ENCODE results near the gene ETNK2. TPM values are rescaled to one million over a fixed set of nuclear protein-coding genes. Genes with fewer than 3 reads are reported as not detected.

ETNK2 gene
- total and polyA plus RNA-seq, 2 experiments from 2014 or later, result 4.2 to 5.0 TPM

DNA sequence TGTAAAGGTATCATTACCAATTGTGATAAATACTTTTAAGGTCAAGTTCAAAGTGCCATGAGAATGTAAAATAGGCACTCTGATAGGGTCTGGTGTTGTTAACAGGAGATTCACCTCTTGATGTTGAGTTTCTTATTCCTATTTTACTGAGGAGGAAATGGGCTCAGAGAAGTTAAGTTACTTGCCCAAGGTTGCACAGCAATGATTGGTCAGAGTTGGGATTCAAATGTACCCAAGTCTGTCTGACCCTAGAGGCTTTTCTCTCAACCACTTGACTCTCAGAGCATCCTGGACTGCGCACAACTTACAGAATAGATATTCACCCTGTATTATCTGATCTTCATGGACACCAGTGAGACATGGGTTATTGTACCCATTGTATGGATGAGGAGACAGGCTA lies 45.0 kb downstream of the ETNK2 start:
- no peak overlapping the region for H2AFZ ChIP-seq
- peaks cover 61% of the 10 kb centered on the region for H3K79me2 ChIP-seq (ENCODE audit: insufficient read depth)
- no peak overlapping the region for H3K9ac ChIP-seq
- 91 to 100% methylated on average over 1 of the region's 1 CpG for WGBS, 2 experiments (ENCODE audit: low coverage in 1 of 2, low lambda C conversion rate in 2 of 2, missing lambda C conversion rate in 2 of 2)
- no peaks in the 10 kb centered on the region for H3K9me2 ChIP-seq (ENCODE audit: insufficient read depth)
- H3F3A ChIP-seq (ENCODE audit: insufficient read depth), result peaks cover 7% of the 10 kb centered on the region; the same call in 1 of the 2 replicates
- H3K36me3 ChIP-seq (ENCODE audit: low read depth), result no peaks in the 10 kb centered on the region
- no peak for TF ChIP-seq EZH2 (IDR thresholded peaks at IDR 0.05; ENCODE audit: insufficient read depth, poor library complexity, severe bottlenecking)
- TF ChIP-seq EZH2phosphoT487 (IDR thresholded peaks at IDR 0.05; ENCODE audit: insufficient read depth, low read depth), result no peak
- in situ Hi-C loops (cut with MboI), result no loop called here
- H3K4me1 ChIP-seq (ENCODE audit: insufficient read depth), result peaks cover 23% of the 10 kb centered on the region
- H4K20me1 ChIP-seq (ENCODE audit: insufficient read depth), result no peaks in the 10 kb centered on the region
- H3K27ac ChIP-seq, result no peak overlapping the region
- no peaks in the 10 kb centered on the region for H3K9me3 ChIP-seq (ENCODE audit: low read depth)
- H3K4me2 ChIP-seq (ENCODE audit: unreplicated experiment), result no peak overlapping the region
- H3K4me3 ChIP-seq, result no peak overlapping the region
- no peak for DNase-seq
- H3K27me3 ChIP-seq (replicated peaks; ENCODE audit: insufficient read depth), result no peaks in the 10 kb centered on the region

- Histone ChIP-seq H3K79me2 (ENCODE audit: insufficient read depth) (peaks cover 69% of the 10 kb centered on the region), H3K27me3 (replicated peaks; ENCODE audit: insufficient read depth) (no peaks in the 10 kb centered on the region), H2AFZ (no peak overlapping the region), H4K20me1 (ENCODE audit: insufficient read depth) (no peaks in the 10 kb centered on the region), H3K4me1 (ENCODE audit: insufficient read depth) (peaks cover 23% of the 10 kb centered on the region), H3K4me3 (no peak overlapping the region), H3K4me2 (ENCODE audit: unreplicated experiment) (peak overlapping the region; percentile 20), H3K9me2 (ENCODE audit: insufficient read depth) (no peaks in the 10 kb centered on the region), H3K27ac (no peak overlapping the region), H3K9me3 (ENCODE audit: low read depth) (no peaks in the 10 kb centered on the region), H3K9ac (no peak overlapping the region), H3F3A (ENCODE audit: insufficient read depth) (peaks cover 7% of the 10 kb centered on the region; the same call in 1 of the 2 replicates), H3K36me3 (ENCODE audit: low read depth) (no peaks in the 10 kb centered on the region)
- no peak for DNase-seq
- in situ Hi-C loops (cut with MboI), result no loop called here
- WGBS, 2 experiments (ENCODE audit: low coverage in 1 of 2, low lambda C conversion rate in 2 of 2, missing lambda C conversion rate in 2 of 2), result 96 to 100% methylated on average over 6 of the region's 6 CpGs
- TF ChIP-seq EZH2phosphoT487 (IDR thresholded peaks at IDR 0.05; ENCODE audit: insufficient read depth, low read depth) (no peak), EZH2 (IDR thresholded peaks at IDR 0.05; ENCODE audit: insufficient read depth, poor library complexity, severe bottlenecking) (no peak)
Observed at GRCh38 chr1:204105131-204105515, 46.7 kb downstream of the ETNK2 start.

- peak; percentile 34 for DNase-seq
- Histone ChIP-seq H3K4me2 (ENCODE audit: unreplicated experiment) (peak overlapping the region; percentile 20), H3K4me3 (no peak overlapping the region), H3K27ac (no peak overlapping the region), H3K9me2 (ENCODE audit: insufficient read depth) (no peaks in the 10 kb centered on the region), H2AFZ (no peak overlapping the region), H3K9ac (no peak overlapping the region), H3K27me3 (replicated peaks; ENCODE audit: insufficient read depth) (no peaks in the 10 kb centered on the region), H4K20me1 (ENCODE audit: insufficient read depth) (no peaks in the 10 kb centered on the region), H3K79me2 (ENCODE audit: insufficient read depth) (peaks cover 75% of the 10 kb centered on the region), H3K36me3 (ENCODE audit: low read depth) (no peaks in the 10 kb centered on the region), H3F3A (ENCODE audit: insufficient read depth) (peaks cover 7% of the 10 kb centered on the region; the same call in 1 of the 2 replicates), H3K9me3 (ENCODE audit: low read depth) (no peaks in the 10 kb centered on the region), H3K4me1 (ENCODE audit: insufficient read depth) (peaks cover 23% of the 10 kb centered on the region)
- in situ Hi-C loops (cut with MboI), result no loop called here
- TF ChIP-seq EZH2 (IDR thresholded peaks at IDR 0.05; ENCODE audit: insufficient read depth, poor library complexity, severe bottlenecking) (no peak), EZH2phosphoT487 (IDR thresholded peaks at IDR 0.05; ENCODE audit: insufficient read depth, low read depth) (no peak)
- 76% methylated on average over 14 of the region's 14 CpGs for WGBS, 2 experiments (ENCODE audit: low coverage in 1 of 2, low lambda C conversion rate in 2 of 2, missing lambda C conversion rate in 2 of 2)
Observed at GRCh38 chr1:204104331-204105130, 47.3 kb downstream of the ETNK2 start.

GRCh38 chr1:204103431-204103741 lies 48.5 kb downstream of the ETNK2 start:
- Histone ChIP-seq H2AFZ (no peak overlapping the region), H3K4me2 (ENCODE audit: unreplicated experiment) (no peak overlapping the region), H3K79me2 (ENCODE audit: insufficient read depth) (peaks cover 82% of the 10 kb centered on the region), H3K36me3 (ENCODE audit: low read depth) (no peaks in the 10 kb centered on the region), H4K20me1 (ENCODE audit: insufficient read depth) (no peaks in the 10 kb centered on the region), H3K4me3 (no peak overlapping the region), H3K9ac (no peak overlapping the region), H3K4me1 (ENCODE audit: insufficient read depth) (peaks cover 23% of the 10 kb centered on the region), H3F3A (ENCODE audit: insufficient read depth) (peaks cover 7% of the 10 kb centered on the region; the same call in 1 of the 2 replicates), H3K27me3 (replicated peaks; ENCODE audit: insufficient read depth) (no peaks in the 10 kb centered on the region), H3K27ac (no peak overlapping the region), H3K9me3 (ENCODE audit: low read depth) (no peaks in the 10 kb centered on the region), H3K9me2 (ENCODE audit: insufficient read depth) (no peaks in the 10 kb centered on the region)
- 94 to 100% methylated on average over 2 of the region's 2 CpGs for WGBS, 2 experiments (ENCODE audit: low coverage in 1 of 2, low lambda C conversion rate in 2 of 2, missing lambda C conversion rate in 2 of 2)
- DNase-seq, result no peak
- no peak for TF ChIP-seq EZH2phosphoT487 (IDR thresholded peaks at IDR 0.05; ENCODE audit: insufficient read depth, low read depth)
- TF ChIP-seq EZH2 (IDR thresholded peaks at IDR 0.05; ENCODE audit: insufficient read depth, poor library complexity, severe bottlenecking), result no peak
- in situ Hi-C loops (cut with MboI), result no loop called here
